ENCODE results near the gene SH3RF3.

SH3RF3 gene

DNA sequence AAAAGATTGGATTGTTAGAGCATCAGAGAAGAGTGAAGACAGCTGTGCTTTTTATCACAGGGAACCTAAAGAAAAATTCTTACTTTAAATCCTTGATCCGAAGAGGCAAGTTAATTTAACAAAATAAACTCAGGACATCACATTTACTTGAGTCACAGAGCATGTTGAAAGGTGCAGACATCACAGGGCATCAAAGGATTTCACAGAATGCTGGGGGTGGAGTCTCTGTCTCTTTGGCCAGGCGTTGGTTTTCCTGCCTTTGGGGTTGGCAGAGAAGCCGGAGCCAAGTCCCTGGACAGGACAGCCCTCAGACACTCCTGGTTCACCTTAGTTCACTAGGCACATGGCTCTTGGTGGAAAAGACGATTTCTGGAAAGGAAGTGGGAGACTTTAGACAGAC, 56.3 kb downstream of the SH3RF3 start:
- no peak for DNase-seq

- no peak for DNase-seq
These were observed 57.0 kb downstream of the SH3RF3 start for GRCh38 chr2:109185821-109186570.

GRCh38 chr2:109186656-109187250, 57.7 kb downstream of the SH3RF3 start:
- DNase-seq, result no peak

GRCh38 chr2:109187711-109188495, 58.9 kb downstream of the SH3RF3 start:
- DNase-seq, result no peak

DNA sequence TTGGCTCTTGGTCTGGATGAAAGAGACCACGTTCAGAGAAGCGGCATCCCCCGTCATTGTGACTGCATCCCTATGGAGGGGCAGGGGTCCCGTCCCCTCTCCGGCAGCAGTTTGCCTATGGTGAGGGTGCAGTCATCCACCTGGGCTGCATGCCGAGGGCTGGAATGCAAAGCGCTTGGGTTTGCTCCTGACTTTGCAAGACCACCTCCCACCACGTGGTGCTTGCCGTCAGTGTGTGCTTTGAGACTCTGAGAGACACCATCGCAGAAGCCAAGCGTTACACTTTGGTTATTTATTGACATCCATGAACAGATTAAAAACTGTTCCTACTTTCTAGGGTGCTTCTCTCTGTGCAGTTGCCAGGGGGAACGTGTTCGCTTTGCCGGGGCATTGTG, 59.5 kb downstream of the SH3RF3 start:
- no peak for DNase-seq

GRCh38 chr2:109188898-109189297, 59.9 kb downstream of the SH3RF3 start:
- no peak for DNase-seq

DNA sequence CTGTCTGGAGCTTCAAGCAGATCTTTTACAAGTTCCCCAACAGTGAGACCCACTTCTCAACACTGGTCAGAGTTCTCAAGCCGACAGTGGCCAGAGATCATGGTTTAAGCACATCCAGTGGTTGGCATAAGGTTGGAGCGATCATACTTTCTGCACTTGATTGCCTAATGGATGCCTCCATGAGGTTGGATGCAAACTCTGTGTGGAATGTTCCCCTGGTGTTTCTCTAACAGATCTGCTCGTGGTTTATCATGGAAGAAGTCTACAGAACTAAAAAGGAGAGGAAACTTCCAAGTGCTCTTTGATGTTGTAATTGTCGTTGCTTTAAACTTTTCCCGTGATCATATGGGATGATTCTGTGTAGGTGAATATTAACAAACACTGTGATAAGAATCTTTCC, 60.7 kb downstream of the SH3RF3 start:
- DNase-seq, result no peak

- peak in 1 of 2 donors; percentile 54 for DNase-seq
These were observed 65.0 kb downstream of the SH3RF3 start for GRCh38 chr2:109193807-109194619.

GRCh38 chr2:109194620-109194937, 65.6 kb downstream of the SH3RF3 start:
- no peak for DNase-seq

DNA sequence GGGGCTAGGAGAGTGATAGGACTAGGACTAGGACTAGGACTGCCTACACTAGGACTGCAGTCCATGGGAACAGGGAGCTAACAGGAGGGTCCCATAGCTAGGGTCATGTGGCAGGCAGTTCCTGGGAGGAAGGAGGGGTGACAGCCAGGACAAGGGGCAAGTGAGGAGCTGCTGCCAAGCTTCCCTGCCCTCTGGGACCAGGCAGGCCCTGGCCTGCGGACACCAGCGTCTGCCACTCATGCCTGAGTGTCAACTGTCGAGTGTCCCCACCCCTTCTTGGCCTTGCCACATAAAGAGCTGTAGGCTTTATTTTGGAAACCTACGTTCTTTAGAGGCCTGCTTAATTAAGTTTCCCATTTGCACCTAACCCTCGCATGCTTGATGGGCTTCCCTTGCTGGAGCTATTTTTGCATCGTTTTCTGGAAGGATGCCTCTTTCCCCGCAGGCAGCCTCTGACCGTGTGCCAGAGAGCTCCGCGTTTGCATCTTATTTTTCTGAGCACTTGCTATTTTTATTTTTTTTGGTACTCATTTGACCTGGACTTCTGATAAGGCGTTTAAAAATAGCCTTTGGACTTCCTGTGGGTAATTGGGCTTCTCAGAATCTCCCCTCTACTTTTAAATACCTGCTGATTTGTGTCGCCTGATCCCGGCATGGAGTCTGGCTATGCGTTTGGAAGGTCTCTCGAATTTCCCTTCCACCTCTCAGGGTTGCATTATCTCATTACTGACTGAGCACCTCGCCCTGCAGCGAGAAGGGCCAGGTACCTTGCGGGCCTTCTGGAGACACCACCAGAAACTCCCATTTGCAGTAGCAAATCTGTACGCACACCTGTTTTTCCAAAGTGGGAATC, 66.4 kb downstream of the SH3RF3 start:
- DNase-seq, result no peak

DNA sequence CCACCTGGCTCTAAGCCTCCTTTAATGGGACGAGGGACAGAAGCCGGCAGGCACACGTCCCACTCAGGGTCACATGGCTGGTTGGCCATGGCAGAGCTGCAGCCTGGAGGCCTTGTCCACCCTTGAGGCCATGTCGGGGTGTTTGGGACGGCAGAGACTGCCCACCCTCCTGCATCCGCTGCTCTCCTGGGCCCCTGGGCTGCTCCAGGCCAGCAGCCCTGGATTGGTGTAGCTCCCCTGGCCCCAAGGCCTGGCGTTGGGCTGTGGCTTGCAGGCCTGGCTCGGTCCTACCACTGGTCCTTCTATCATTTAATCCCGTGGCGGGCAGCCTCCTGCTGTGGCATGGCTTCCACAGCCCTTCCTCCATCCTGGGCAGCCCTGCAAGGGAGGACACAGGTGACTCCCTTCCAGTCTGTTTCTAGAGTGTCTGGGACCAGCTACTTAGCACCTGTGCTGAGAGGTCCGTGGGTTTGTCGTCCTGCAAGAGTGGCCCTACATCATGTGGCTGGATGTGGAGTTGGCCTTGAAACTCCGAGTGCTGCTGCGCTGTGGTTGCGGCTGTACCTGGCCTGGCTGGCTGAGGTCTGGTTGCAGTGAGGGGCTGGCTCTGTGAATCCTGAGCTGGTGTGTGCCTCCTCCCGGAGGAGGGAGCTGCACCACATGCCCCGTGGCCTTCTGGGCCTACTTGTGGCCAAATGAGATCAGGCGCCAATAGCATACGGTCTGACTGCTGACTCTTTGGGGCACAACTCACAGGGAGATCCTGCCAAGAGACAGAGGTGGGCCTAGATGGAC, 67.3 kb downstream of the SH3RF3 start:
- DNase-seq, result no peak

- DNase-seq, result no peak
These were observed 68.8 kb downstream of the SH3RF3 start for GRCh38 chr2:109197491-109198418.

DNA sequence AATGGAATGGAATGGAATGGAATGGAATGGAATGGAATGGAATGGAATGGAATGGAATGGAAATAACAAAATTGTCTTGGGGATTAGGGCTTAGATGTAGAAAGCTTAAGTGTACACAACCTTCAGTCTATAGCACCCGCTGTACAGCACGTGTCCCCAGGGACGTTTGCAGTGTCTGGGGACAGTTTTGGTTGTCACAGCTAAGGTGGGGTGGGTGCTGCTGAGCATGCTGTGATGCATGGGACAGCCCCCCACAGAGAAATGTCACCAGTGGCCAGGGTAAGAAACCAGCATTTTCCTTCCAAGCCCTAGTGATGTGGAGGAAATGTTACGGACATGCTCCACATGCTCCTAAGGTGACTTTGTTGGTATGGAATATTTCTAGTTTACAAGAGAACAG, 70.8 kb downstream of the SH3RF3 start:
- no peak for DNase-seq

DNA sequence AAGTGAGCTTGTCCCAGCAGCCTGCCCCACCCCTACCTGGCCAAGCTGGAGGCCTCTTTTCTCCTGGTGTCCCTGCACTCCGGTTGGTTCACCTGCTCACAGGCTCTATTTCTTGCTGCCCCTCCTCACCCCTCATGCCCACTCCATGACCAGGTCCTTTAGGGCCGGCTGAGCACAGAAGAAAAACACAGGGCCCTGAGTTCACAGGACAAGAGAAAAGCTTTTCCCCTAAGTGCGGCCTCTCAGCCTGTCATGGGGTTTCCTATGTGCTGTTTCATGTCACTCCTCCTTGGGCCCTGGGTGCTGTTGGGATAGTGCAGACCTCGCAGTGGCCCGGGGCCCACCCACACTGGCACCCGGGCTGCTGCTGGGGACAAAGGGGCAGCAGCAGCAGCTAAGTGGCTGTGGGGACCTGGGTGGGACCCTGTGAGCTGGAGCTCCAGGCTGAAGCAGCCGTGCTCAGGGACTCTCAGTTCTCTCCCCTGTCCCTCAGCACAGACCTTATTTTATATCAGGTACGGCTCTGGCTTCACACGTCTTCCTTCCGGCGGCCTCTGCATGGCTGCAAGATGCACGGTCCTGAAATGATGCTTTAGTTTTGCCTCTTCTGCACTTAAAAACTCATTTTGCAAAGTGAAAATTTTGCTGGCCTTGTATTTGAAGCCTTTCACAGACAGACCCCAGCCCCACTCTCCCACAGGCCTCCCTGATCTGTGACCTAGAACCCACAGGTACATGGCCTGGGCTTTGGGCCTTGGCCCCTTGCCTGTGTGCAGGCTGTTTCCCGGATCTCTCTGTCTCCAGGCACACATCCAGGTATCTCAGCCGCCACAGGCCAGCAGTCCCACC, 71.8 kb downstream of the SH3RF3 start:
- DNase-seq, result no peak

DNA sequence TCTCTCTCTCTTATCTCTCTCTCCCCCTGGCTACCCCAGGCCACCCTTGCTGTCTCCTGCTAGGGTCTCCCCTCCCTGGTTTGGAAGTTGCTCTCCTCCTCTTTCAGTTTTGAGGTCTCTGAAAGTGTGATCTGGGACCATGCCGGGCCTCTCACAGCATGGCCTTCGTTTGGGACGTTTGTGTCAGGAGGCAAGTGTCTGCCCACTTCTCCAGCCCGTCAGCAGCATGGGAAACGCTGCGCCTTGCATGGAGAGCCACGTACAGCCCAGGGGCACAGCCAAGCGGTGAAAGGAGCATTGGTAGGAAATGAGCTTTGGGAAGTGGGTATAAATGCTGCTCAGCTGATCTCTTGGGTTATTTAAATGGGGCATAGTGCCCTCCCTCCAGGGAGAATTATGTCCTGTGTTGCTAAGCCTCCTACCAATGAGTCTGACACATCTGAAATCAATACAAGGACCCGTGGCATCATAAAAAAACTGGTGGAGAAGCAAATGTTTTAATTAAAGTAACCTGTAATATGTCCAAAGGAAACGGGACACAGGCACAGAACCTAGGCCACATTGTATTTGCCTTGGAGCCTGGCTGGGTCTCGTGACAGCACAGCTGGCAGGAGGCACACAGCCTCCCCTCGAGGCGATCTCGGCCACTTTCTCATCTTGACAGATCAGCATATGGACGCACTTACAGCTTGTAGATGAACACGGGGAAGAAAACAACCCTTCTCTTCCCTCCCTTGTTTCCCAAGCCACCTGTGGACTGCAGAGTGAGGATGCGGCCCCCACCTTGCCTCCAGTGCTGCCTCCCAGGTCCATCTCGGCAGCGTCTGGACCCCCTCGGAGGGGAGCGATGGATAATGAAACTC, 72.7 kb downstream of the SH3RF3 start:
- DNase-seq, result no peak

GRCh38 chr2:109202486-109202885, 73.5 kb downstream of the SH3RF3 start:
- DNase-seq, result no peak

- no peak for DNase-seq
These were observed 74.4 kb downstream of the SH3RF3 start for GRCh38 chr2:109203246-109204011.
